Activated naive CD4-positive, alpha-beta T cell treated with anti-CD3 and anti-CD28 coated beads, Interleukin-2, amount 50 U/mL, for 24 hours (primary cell): Measurements from ENCODE around the gene RASA3.
"Not testable (repeated sequence)": the region's sequence is repeated elsewhere in the genome, so short reads cannot be mapped to it uniquely, and the experiment has no call there.

Source experiments
- H3K27ac Mint-ChIP-seq: one replicate; pipeline ENCODE4 v1.8.0; 2021; ENCODE audit warnings: mild to moderate bottlenecking, mixed read lengths
- H3K27me3 Mint-ChIP-seq: one replicate; pipeline ENCODE4 v1.8.0; 2021; ENCODE audit warnings: mixed read lengths
- H3K36me3 Mint-ChIP-seq: one replicate; pipeline ENCODE4 v1.8.0; 2021; ENCODE audit warnings: mixed read lengths
- H3K4me1 Mint-ChIP-seq: one replicate; pipeline ENCODE4 v1.8.0; 2021; ENCODE audit warnings: mixed read lengths
- H3K4me3 Mint-ChIP-seq: one replicate; pipeline ENCODE4 v1.8.0; 2021; ENCODE audit warnings: mild to moderate bottlenecking, mixed read lengths
- H3K9me3 Mint-ChIP-seq: one replicate; pipeline ENCODE4 v1.8.0; 2021; ENCODE audit warnings: mixed read lengths

The RASA3 gene

GRCh38 chr13:114080739-114081561, 51.5 kb downstream of the RASA3 start:
- no peaks in the 10 kb centered on the region for H3K27me3 Mint-ChIP-seq
- H3K9me3 Mint-ChIP-seq: no peaks in the 10 kb centered on the region
- H3K27ac Mint-ChIP-seq: peak overlapping the region; percentile 84
- no peak overlapping the region for H3K4me3 Mint-ChIP-seq
- H3K4me1 Mint-ChIP-seq: peaks cover 48% of the 10 kb centered on the region
- H3K36me3 Mint-ChIP-seq: peaks cover 2% of the 10 kb centered on the region

GRCh38 chr13:114079601-114080536, 52.6 kb downstream of the RASA3 start:
- Mint-ChIP-seq H3K36me3 (peaks cover 2% of the 10 kb centered on the region), H3K27ac (peak overlapping the region; percentile 77), H3K4me1 (peaks cover 48% of the 10 kb centered on the region), H3K9me3 (no peaks in the 10 kb centered on the region), H3K27me3 (no peaks in the 10 kb centered on the region), H3K4me3 (no peak overlapping the region)

GRCh38 chr13:114078461-114079451, 53.7 kb downstream of the RASA3 start:
- Mint-ChIP-seq H3K4me1 (peaks cover 53% of the 10 kb centered on the region), H3K36me3 (peaks cover 5% of the 10 kb centered on the region), H3K9me3 (no peaks in the 10 kb centered on the region), H3K4me3 (peak overlapping the region; percentile 30), H3K27me3 (no peaks in the 10 kb centered on the region), H3K27ac (peak overlapping the region; percentile 82)

GRCh38 chr13:114077933-114078325, 54.5 kb downstream of the RASA3 start:
- Mint-ChIP-seq H3K27me3 (no peaks in the 10 kb centered on the region), H3K9me3 (no peaks in the 10 kb centered on the region), H3K36me3 (peaks cover 5% of the 10 kb centered on the region), H3K4me3 (no peak overlapping the region), H3K27ac (peak overlapping the region; percentile 82), H3K4me1 (peaks cover 49% of the 10 kb centered on the region)

- Mint-ChIP-seq H3K4me3 (no peak overlapping the region), H3K27ac (peak overlapping the region; percentile 95), H3K9me3 (no peaks in the 10 kb centered on the region), H3K36me3 (peaks cover 7% of the 10 kb centered on the region), H3K4me1 (peaks cover 46% of the 10 kb centered on the region), H3K27me3 (no peaks in the 10 kb centered on the region)
Measured at GRCh38 chr13:114077099-114077932, 55.1 kb downstream of the RASA3 start.

GRCh38 chr13:114076329-114077090, 55.9 kb downstream of the RASA3 start:
- Mint-ChIP-seq H3K27ac (peak overlapping the region; percentile 95), H3K36me3 (peaks cover 7% of the 10 kb centered on the region), H3K4me3 (no peak overlapping the region)

GRCh38 chr13:114075811-114076210, 56.6 kb downstream of the RASA3 start:
- H3K4me3 Mint-ChIP-seq, H3K27me3 Mint-ChIP-seq, H3K27ac Mint-ChIP-seq, H3K36me3 Mint-ChIP-seq, H3K9me3 Mint-ChIP-seq: not testable (repeated sequence)
- H3K4me1 Mint-ChIP-seq: peaks cover 38% of the 10 kb centered on the region

More at GRCh38 chr13:114076329-114077090, 55.9 kb downstream of the RASA3 start:
- H3K4me1 Mint-ChIP-seq: peaks cover 42% of the 10 kb centered on the region
- H3K9me3 Mint-ChIP-seq: no peaks in the 10 kb centered on the region
- no peaks in the 10 kb centered on the region for H3K27me3 Mint-ChIP-seq

- no peaks in the 10 kb centered on the region for H3K9me3 Mint-ChIP-seq
- no peaks in the 10 kb centered on the region for H3K27me3 Mint-ChIP-seq
- H3K36me3 Mint-ChIP-seq: peaks cover 10% of the 10 kb centered on the region
- peaks cover 38% of the 10 kb centered on the region for H3K4me1 Mint-ChIP-seq
- H3K27ac Mint-ChIP-seq: peak overlapping the region; percentile 70
- no peak overlapping the region for H3K4me3 Mint-ChIP-seq
Measured at GRCh38 chr13:114074671-114075315, 57.6 kb downstream of the RASA3 start.

- Mint-ChIP-seq H3K4me1 (peaks cover 37% of the 10 kb centered on the region), H3K36me3 (peaks cover 10% of the 10 kb centered on the region)
Measured at GRCh38 chr13:114073881-114074612, 58.4 kb downstream of the RASA3 start.

GRCh38 chr13:114072421-114072820, 60.0 kb downstream of the RASA3 start:
- no peaks in the 10 kb centered on the region for H3K9me3 Mint-ChIP-seq
- peak overlapping the region; percentile 73 for H3K27ac Mint-ChIP-seq
- no peaks in the 10 kb centered on the region for H3K27me3 Mint-ChIP-seq
- H3K4me1 Mint-ChIP-seq: peaks cover 38% of the 10 kb centered on the region
- H3K4me3 Mint-ChIP-seq: no peak overlapping the region
- peaks cover 10% of the 10 kb centered on the region for H3K36me3 Mint-ChIP-seq

More at GRCh38 chr13:114073881-114074612, 58.4 kb downstream of the RASA3 start:
- H3K27ac Mint-ChIP-seq: peak overlapping the region; percentile 52
- H3K9me3 Mint-ChIP-seq: no peaks in the 10 kb centered on the region
- no peaks in the 10 kb centered on the region for H3K27me3 Mint-ChIP-seq
- H3K4me3 Mint-ChIP-seq: no peak overlapping the region

- H3K4me3 Mint-ChIP-seq: no peak overlapping the region
- peaks cover 39% of the 10 kb centered on the region for H3K4me1 Mint-ChIP-seq
- H3K36me3 Mint-ChIP-seq: peaks cover 10% of the 10 kb centered on the region
- peak overlapping the region; percentile 73 for H3K27ac Mint-ChIP-seq
- no peaks in the 10 kb centered on the region for H3K9me3 Mint-ChIP-seq
- H3K27me3 Mint-ChIP-seq: no peaks in the 10 kb centered on the region
Measured at GRCh38 chr13:114071991-114072390, 60.4 kb downstream of the RASA3 start.

GRCh38 chr13:114071410-114071809, 61.0 kb downstream of the RASA3 start:
- Mint-ChIP-seq H3K27ac (peak overlapping the region; percentile 73), H3K4me1 (peaks cover 38% of the 10 kb centered on the region), H3K4me3 (no peak overlapping the region), H3K36me3 (peaks cover 7% of the 10 kb centered on the region), H3K9me3 (no peaks in the 10 kb centered on the region), H3K27me3 (no peaks in the 10 kb centered on the region)
